GM18870 (cell line): Measurements from ENCODE around the gene GFOD2.
"Not testable (repeated sequence)": the region's sequence is repeated elsewhere in the genome, so short reads cannot be mapped to it uniquely, and the experiment has no call there.

Experiments used
- ATAC-seq: cut with Tn5 transposase; IDR thresholded peaks from one replicate; pipeline ENCODE4 v1.9.1; 2021; ENCODE audit warnings: moderate library complexity; ENCODE audit not compliant: unreplicated experiment

GFOD2 gene

GRCh38 chr16:67707210-67707609, 11.9 kb downstream of the GFOD2 start:
- ATAC-seq: no peak

GRCh38 chr16:67704110-67704509, 15.0 kb downstream of the GFOD2 start:
- ATAC-seq: no peak

DNA sequence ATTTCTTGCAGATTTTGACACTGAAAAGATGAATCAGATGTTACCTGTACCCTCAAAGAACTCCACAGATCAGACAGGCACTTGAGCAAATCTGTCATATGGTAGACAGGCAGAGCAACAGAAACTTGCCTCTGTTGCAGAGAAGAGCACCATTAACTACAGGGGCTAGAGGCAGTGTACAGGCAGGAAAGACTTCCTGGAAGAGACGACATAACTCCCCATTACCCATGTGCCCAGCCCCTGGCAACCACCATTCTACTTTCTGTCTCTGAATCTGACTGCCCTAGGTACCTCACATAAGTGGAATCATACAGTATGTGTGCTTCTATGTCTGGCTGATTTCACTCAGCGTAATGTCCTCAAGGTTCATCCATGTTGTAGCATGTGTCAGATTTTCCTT, 15.5 kb downstream of the GFOD2 start:
- ATAC-seq: no peak

GRCh38 chr16:67702130-67702529, 17.0 kb downstream of the GFOD2 start:
- no peak for ATAC-seq

DNA sequence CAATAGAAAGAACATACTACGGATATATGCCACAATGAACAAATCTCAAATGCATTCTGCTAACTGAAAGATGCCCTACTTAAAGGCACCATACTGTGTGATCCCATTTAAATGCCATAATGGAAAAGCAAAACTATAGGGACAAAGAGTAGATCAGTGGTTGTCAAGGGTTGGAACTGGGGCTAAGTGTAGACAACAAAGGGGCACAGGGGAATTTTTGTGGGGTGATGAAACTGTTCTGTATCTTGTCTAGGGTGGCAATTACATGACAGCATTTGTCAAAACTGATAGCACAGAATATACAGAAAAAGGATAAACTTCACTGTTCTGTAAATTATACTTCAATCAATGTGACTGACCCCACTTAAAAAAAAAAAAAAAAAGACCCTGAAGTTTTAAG, 17.7 kb downstream of the GFOD2 start:
- ATAC-seq: no peak

GRCh38 chr16:67699265-67699664, 19.9 kb downstream of the GFOD2 start:
- ATAC-seq: no peak

DNA sequence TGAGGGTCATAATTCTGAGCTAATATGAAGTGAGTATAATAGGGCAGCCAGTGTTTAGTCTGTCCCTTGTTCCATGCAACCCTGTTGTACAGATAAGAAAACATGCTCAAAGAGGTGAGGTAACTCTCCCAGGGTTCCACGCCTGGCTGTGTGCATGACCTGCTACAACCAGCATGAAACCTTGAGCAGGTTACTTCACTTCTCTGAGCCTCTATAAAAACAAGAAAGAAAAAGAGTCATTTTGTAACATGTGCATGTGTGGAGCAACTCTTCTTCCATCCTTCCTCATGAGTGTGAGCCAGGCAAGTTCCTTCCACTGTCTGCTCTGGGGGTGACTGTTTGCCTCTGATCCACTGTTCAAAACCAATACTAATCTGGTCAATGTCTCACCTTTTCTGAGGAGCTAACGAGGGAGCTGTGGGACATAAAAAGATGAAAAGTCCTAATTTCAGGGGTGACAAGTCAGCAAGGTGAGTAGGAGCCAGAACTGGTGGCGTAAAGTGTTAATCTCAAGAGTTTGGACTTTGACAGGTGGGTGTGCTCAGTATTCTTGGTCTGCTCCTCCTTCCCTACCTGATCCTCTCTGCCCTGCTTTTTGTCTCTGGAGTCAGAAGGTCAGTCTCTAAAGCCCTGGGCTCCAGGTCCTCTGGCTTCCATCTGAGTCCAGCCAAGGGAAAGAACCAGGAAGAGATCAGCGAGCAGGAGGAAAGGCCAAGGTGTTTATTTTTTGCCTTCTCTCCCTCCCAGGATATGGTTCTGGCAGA, 21.5 kb downstream of the GFOD2 start:
- ATAC-seq: no peak

DNA sequence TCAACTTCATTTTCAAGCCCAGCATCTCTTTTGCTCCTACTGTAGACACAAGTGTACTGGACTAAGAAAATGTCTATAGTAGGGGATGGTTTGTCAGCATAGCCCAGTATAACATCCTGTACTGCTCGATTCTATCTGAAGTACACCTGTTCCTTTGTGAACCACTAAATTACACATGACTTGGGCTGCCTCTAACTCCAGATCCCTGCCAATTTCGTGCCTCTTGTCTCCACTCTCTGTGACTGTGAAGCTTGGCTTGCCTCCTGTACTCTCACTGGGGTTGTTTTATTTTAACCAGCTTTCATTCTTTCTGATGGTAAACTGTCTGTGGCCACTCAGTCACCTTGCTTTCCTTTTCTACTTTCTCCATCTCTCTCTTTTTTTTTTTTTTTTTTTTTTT, 24.5 kb downstream of the GFOD2 start:
- ATAC-seq: no peak

- not testable (repeated sequence) for ATAC-seq
Observed at GRCh38 chr16:67693517-67694285, 25.4 kb downstream of the GFOD2 start.

DNA sequence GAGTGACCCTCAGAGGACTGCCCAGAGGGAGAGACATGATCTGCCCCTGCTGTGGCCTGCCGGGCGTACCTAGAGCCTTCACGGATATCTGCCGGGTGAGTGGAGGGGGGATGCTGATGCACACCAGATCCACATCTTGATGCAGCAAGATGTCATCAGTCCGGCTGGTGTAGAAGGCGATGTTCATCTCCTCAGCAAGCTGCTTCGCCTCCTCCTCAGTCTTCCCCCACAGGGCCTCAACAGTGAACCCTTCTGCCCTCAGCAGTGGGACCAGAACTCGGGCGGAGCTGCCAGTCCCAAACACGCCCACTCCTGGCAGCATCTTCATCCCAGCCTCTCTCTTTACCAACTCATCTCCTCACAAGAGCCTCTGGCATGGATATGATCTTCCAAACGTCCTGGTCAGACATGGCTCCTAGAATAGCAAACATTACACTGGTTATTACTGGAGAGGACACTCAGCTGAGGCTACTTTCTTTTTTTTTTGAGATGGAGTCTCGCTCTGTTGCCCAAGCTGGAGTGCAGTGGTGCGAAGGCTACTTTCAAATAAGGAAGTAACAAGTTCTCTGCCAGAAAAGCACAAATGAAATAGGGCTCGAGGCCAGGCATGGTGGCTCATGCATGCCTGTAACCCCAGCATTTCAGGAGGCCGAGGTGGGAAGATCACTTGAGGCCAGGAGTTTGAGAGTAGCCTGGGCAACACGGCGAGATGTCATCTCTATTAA, 33.6 kb downstream of the GFOD2 start:
- ATAC-seq: no peak

DNA sequence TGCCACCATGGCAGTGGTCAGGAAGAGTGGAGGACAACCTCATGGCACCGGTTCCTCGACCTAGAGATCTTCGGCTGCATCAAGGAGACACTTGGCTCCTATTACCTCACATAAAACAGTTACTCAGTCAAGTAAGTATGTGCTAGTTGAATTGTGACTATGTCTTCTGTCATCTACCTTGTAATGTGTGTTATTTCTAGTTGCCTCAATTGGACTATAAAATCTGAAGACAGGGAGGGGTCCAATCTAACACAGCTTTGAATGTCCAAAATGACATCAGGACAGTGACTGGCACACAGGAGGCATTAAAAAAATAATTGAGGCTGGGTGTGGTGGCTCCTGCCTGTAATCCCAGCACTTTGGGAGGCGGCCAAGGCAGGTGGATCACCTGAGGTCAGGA, 35.3 kb downstream of the GFOD2 start:
- ATAC-seq: no peak

GRCh38 chr16:67679935-67680897, 38.9 kb downstream of the GFOD2 start:
- no peak for ATAC-seq

- ATAC-seq: no peak
Observed at GRCh38 chr16:67678354-67679023, 40.6 kb downstream of the GFOD2 start.

DNA sequence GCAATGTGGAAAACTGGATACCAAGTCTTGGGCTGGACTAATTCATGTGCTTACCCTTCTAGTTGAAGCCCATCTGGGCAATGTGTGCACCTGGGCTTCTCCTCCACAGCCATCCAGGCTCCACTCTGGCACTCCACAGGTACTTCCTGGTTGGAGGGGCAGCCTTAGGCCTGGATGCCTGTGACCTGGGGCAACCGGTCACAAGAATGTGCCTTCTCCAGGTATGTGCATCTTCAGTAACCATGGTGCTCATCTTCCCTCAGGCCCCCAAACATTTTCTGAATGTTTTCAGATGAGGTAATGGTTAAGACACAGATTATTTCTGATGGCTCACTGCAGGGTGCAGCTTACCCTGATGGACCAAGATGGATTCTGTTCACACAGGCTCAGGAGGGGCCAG, 41.4 kb downstream of the GFOD2 start:
- ATAC-seq: no peak

DNA sequence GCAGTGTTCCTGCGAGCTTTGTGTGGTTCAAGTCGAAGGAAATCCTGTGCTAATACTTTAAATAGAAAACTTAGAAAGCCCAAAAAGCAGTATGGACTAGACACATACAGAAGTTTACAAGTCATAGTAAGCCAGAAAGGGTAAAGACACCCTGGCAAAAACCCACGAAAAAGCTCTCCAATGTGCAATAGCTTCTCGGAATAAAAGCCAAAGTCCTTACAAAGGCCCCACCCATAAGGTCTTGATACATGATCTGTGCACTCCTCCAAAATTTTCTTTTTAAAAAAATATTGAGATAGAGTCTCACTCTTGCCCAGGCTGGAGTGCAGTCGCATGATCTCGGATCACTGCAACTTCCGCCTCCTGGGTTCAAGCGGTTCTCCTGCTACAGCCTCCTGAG, 42.2 kb downstream of the GFOD2 start:
- no peak for ATAC-seq

DNA sequence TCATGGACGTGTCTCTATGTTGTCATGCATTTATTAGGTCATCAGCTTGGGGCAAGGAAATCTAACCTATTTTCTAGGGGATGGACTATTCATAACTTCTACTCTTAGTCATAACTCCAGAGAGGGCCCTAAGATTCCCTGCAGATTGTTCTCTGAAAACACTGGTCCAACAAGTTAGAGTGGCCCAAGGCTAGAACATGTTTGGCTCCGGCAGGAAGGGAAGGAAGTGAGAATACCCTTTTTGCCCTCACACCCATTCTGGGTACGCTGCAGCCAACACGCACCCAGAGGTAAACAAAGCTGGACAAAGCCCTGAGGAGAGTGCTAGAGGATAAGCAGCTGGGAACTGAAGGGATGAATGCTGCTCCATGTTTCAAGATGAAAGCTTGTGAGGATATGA, 42.6 kb downstream of the GFOD2 start:
- no peak for ATAC-seq

DNA sequence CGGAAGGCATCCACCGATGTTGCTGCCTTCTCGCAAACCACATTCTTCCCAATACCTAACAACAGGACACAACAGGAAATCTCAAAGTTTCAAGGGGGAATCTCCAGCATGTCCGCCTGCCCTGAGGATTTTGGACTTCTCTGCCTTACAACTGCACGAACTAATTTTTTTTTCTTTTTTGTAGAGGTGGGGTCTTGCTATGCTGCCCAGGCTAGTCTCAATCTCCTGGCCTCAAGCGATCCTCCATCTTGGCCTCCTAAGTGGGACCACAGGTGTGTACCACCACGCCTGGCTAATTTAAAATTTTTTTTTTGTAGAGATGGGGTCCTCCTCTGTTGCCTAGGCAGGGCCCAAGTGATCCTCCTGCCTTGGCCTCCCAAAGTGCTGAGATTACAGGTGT, 43.1 kb downstream of the GFOD2 start:
- no peak for ATAC-seq

DNA sequence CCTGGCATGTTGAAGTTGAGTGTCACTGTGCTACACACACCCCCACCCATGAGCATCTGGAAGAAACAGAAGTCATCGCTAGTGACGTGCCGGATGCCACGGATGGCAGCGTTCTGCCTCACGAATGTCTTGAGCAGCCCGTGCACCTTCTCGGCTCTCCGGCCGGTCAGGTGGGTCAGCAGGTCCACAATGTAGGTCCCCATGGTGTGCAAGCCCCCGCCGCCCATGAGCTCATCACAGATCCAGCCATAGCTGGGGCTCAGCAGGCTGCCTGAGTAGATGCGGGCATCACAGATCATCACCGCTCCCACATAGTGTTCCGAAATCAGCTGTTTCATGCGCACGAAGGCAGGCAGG, 43.6 kb downstream of the GFOD2 start:
- no peak for ATAC-seq

- no peak for ATAC-seq
Observed at GRCh38 chr16:67674851-67675578, 44.1 kb downstream of the GFOD2 start.
